A549 (cell line): Measurements from ENCODE around the gene EXOC4. TPM values are rescaled to one million over a fixed set of nuclear protein-coding genes. Genes with fewer than 3 reads are reported as not detected.

Experiments used
- ATAC-seq, 2 experiments: fragments of 200-7000 bp in 1 of 2; fragments of >200 bp in 1 of 2; cut with Nextera tagmentation in 1 of 2; cut with Tn5 transposase in 1 of 2; 3 replicates each; pipeline versions ENCODE4 v1.8.0 to v1.9.1; 2018 to 2020; ENCODE audit warnings: mild to moderate bottlenecking in 1 of 2, moderate library complexity in 1 of 2
- CTCF ChIA-PET: fragments of 300-600 bp; sonication (Branson Sonifier 250); formaldehyde crosslinking; extraction: SDS; loops from one replicate; lab custom pipeline; 2021; ENCODE audit warnings: antibody characterized with exemption, inconsistent platforms; lab: Yijun Ruan, JAX
- POLR2A ChIA-PET: fragments of 350-600 bp; formaldehyde crosslinking; extraction: SDS; loops from one replicate; lab custom pipeline; 2021; ENCODE audit warnings: antibody characterized with exemption, inconsistent platforms; lab: Yijun Ruan, JAX
- DNase-seq, 2 experiments: peaks; one replicate each; pipeline versions ENCODE4 v3.0.0 to v3.0.0-alpha.2; 2011 to 2016; ENCODE audit warnings: low read depth in 1 of 2, low spot score in 1 of 2
- FAIRE-seq: peaks from 2 replicates; lab custom pipeline; 2011; peaks lifted over from hg19 to GRCh38; lab: Jason Lieb, UNC
- H3K27ac ChIP-seq, 2 experiments: fragments of >200 bp; sonication (Bioruptor Twin); formaldehyde crosslinking; 3 replicates each; pipeline ENCODE4 v1.5.1; 2016 to 2017
- H3K4me1 ChIP-seq: fragments of >200 bp; sonication (Bioruptor Twin); formaldehyde crosslinking; 3 replicates; pipeline ENCODE4 v1.6.1; 2016
- H3K4me2 ChIP-seq: fragments of >200 bp; sonication (Bioruptor Twin); formaldehyde crosslinking; 3 replicates; pipeline ENCODE4 v1.6.1; 2016
- H3K4me3 ChIP-seq: fragments of >200 bp; sonication (Bioruptor Twin); formaldehyde crosslinking; 3 replicates; pipeline ENCODE4 v1.5.1; 2016
- H3K9me3 ChIP-seq: fragments of >200 bp; sonication (Bioruptor Twin); formaldehyde crosslinking; 3 replicates; pipeline ENCODE4 v1.6.1; 2016
- ATOH8 ChIP-seq: fragments of 250-450 bp; sonication (Bioruptor Pico); IDR thresholded peaks from 2 replicates; pipeline ENCODE4 v1.5.0; 2020; ENCODE audit warnings: low read depth, mild to moderate bottlenecking, moderate library complexity
- CBX2 ChIP-seq: fragments of 200-600 bp; sonication (generic); IDR thresholded peaks from 2 replicates; pipeline ENCODE4 v1.6.1; 2016; ENCODE audit warnings: low read depth, mild to moderate bottlenecking, borderline replicate concordance
- CHD2 ChIP-seq: fragments of 150-350 bp; IDR thresholded peaks from 2 replicates; pipeline ENCODE4 v1.6.1; 2014; ENCODE audit warnings: low read length; ENCODE audit not compliant: partially characterized antibody
- E2F6 ChIP-seq: IDR thresholded peaks from 2 replicates; pipeline ENCODE4 v1.6.1; 2012; ENCODE audit warnings: low read depth, borderline replicate concordance
- EHMT2 ChIP-seq: fragments of 200-600 bp; sonication (generic); IDR thresholded peaks from 2 replicates; pipeline ENCODE4 v1.6.1; 2016; ENCODE audit warnings: antibody characterized with exemption, low read depth, mild to moderate bottlenecking, moderate library complexity
- EP300 ChIP-seq, 2 experiments: fragments of >200 bp; sonication (Bioruptor Twin); formaldehyde crosslinking; IDR thresholded peaks; 2 replicates in 1 of 2; 3 replicates in 1 of 2; pipeline ENCODE4 v1.6.1; 2016 to 2017
- FOSL2 ChIP-seq, 2 experiments: fragments of 450-650 bp in 1 of 2; fragments of >200 bp in 1 of 2; sonication (Bioruptor Twin) in 1 of 2; formaldehyde crosslinking; IDR thresholded peaks; 2 replicates each; pipeline versions ENCODE4 v1.5.0 to v1.6.1; 2016 to 2020; ENCODE audit warnings: mild to moderate bottlenecking in 1 of 2, moderate library complexity in 1 of 2
- HOXB13 ChIP-seq: fragments of 250-450 bp; sonication (Bioruptor Pico); IDR thresholded peaks from 2 replicates; pipeline ENCODE4 v1.5.0; 2020; ENCODE audit warnings: low read depth, mild to moderate bottlenecking, moderate library complexity
- JUNB ChIP-seq: fragments of >200 bp; sonication (Bioruptor Twin); formaldehyde crosslinking; IDR thresholded peaks from 2 replicates; pipeline ENCODE4 v1.6.1; 2016
- KDM1A ChIP-seq: fragments of 200-600 bp; sonication (generic); IDR thresholded peaks from 2 replicates; pipeline ENCODE4 v1.6.1; 2016; ENCODE audit warnings: low read depth, mild to moderate bottlenecking
- MAFK ChIP-seq: fragments of 450-650 bp; IDR thresholded peaks from 2 replicates; pipeline ENCODE4 v1.6.1; 2014; ENCODE audit not compliant: partially characterized antibody
- MAZ ChIP-seq: fragments of 150-350 bp; IDR thresholded peaks from 2 replicates; pipeline ENCODE4 v1.6.1; 2014; ENCODE audit warnings: antibody characterized with exemption, low read depth, low read length, borderline replicate concordance
- MYC ChIP-seq: IDR thresholded peaks from 2 replicates; pipeline ENCODE4 v1.6.1; 2012; ENCODE audit warnings: mild to moderate bottlenecking, inconsistent platforms, low read length, improper control_type of control experiment, borderline replicate concordance
- NPAS2 ChIP-seq: fragments of 250-450 bp; sonication (Bioruptor Pico); IDR thresholded peaks from 2 replicates; pipeline ENCODE4 v1.8.0; 2022; ENCODE audit warnings: mild to moderate bottlenecking, moderate library complexity, borderline replicate concordance
- PBX3 ChIP-seq: IDR thresholded peaks from 2 replicates; pipeline ENCODE4 v1.6.1; 2012
- PHF8 ChIP-seq: fragments of 200-600 bp; sonication (generic); IDR thresholded peaks from 2 replicates; pipeline ENCODE4 v1.6.1; 2016; ENCODE audit warnings: low read depth, mild to moderate bottlenecking, antibody characterized with exemption, moderate library complexity, borderline replicate concordance
- RAD21 ChIP-seq, 2 experiments: fragments of >200 bp in 1 of 2; sonication (Bioruptor Twin) in 1 of 2; formaldehyde crosslinking in 1 of 2; IDR thresholded peaks in 1 of 2; conservative IDR thresholded peaks in 1 of 2; 2 replicates in 1 of 2; 3 replicates in 1 of 2; pipeline ENCODE4 v1.6.1; 2012 to 2018; ENCODE audit warnings: inconsistent platforms in 1 of 2
- RARB ChIP-seq: fragments of 250-450 bp; sonication (Bioruptor Pico); IDR thresholded peaks from 2 replicates; pipeline ENCODE4 v1.8.0; 2021; ENCODE audit warnings: mild to moderate bottlenecking, moderate library complexity
- RCOR1 ChIP-seq: fragments of 150-350 bp; IDR thresholded peaks from 2 replicates; pipeline ENCODE4 v1.6.1; 2014; ENCODE audit warnings: antibody characterized with exemption, low read length, low read depth
- WGBS: methylation state at CpG from one replicate; pipeline ENCODE4 v1.1.6; 2017; ENCODE audit errors: missing lambda C conversion rate; 5-methylcytosine and 5-hydroxymethylcytosine counted together
- polyA plus RNA-seq, 4 experiments: library from polyadenylated mRNA; depleted of rRNA in 3 of 4; stranded (reverse); fragments of >200 nt; fragmentation: RNase III in 1 of 4; extraction: RNeasy Plus Mini Kit Qiagen cat#74134 plus additional on column Dnase treatment in 1 of 4; gene quantifications; 2 replicates in 3 of 4; 3 replicates in 1 of 4; pipeline ENCODE4 v1.2.3, GENCODE V29; 2011 to 2017
- TF ChIP-seq, protein P1 (sequence below): fragments of >200 bp; sonication (Bioruptor Twin); formaldehyde crosslinking; IDR thresholded peaks from 3 replicates; pipeline ENCODE4 v1.5.1; 2016
- TF ChIP-seq, protein P2 (sequence below): fragments of 200-600 bp; sonication (generic); IDR thresholded peaks from 2 replicates; pipeline ENCODE4 v1.6.1; 2016; ENCODE audit warnings: antibody characterized with exemption, mild to moderate bottlenecking, moderate library complexity

The EXOC4 gene
- polyA plus RNA-seq, 2 of the 4 experiments (the other 2 are of a cell fraction): 33.4 to 73.1 TPM

DNA sequence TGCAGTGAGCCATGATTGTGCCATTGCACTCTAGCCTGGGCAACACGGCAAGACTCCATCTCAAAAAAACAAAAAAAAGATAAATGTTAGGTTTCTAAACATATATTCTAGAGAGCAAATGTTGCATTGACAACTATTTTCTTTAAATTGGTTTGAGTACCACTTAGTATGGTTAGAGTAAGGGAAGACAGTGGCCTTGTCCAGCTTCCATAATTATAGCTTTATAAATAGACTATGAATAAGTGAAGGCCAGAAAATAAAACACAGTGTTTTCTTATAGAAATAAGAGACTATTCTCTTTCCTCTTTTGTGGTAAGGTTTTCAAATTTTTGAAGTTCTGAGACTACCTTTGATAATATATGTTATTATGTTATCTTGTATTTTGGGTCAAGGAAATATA, 50.5 kb downstream of the EXOC4 start:
- WGBS: 96% methylated on average over 1 of the region's 1 CpG
- ChIA-PET POLR2A (no interaction called here), CTCF (no interaction called here)
- Histone ChIP-seq H3K9me3 (no peaks in the 10 kb centered on the region), H3K4me2 (no peak overlapping the region), H3K27ac (no peak overlapping the region), H3K4me3 (no peak overlapping the region), H3K4me1 (no peaks in the 10 kb centered on the region)
- DNase-seq (no peak), ATAC-seq (no peak), FAIRE-seq (no peak)
- no peak for TF ChIP-seq CBX2
- no peak for TF ChIP-seq JUNB
- TF ChIP-seq FOSL2 (IDR thresholded peaks at IDR 0.05): no peak
- TF ChIP-seq FOSL2 (CRISPR knock-in tag; IDR thresholded peaks at IDR 0.05): no peak
- no peak for TF ChIP-seq ATOH8 (CRISPR knock-in tag)
- TF ChIP-seq KDM1A: no peak
- no peak for TF ChIP-seq RAD21 (conservative IDR thresholded peaks at IDR 0.05 in 1 of 2, IDR thresholded peaks at IDR 0.05 in 1 of 2)
- TF ChIP-seq CHD2: no peak
- TF ChIP-seq NPAS2 (CRISPR knock-in tag): no peak
- no peak for TF ChIP-seq PBX3
- TF ChIP-seq MAFK: no peak
- no peak for TF ChIP-seq RCOR1
- TF ChIP-seq, protein P1, sequence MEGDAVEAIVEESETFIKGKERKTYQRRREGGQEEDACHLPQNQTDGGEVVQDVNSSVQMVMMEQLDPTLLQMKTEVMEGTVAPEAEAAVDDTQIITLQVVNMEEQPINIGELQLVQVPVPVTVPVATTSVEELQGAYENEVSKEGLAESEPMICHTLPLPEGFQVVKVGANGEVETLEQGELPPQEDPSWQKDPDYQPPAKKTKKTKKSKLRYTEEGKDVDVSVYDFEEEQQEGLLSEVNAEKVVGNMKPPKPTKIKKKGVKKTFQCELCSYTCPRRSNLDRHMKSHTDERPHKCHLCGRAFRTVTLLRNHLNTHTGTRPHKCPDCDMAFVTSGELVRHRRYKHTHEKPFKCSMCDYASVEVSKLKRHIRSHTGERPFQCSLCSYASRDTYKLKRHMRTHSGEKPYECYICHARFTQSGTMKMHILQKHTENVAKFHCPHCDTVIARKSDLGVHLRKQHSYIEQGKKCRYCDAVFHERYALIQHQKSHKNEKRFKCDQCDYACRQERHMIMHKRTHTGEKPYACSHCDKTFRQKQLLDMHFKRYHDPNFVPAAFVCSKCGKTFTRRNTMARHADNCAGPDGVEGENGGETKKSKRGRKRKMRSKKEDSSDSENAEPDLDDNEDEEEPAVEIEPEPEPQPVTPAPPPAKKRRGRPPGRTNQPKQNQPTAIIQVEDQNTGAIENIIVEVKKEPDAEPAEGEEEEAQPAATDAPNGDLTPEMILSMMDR: no peak
- no peak for TF ChIP-seq EP300 (IDR thresholded peaks at IDR 0.05)
- TF ChIP-seq MAZ: no peak
- no peak for TF ChIP-seq EHMT2
- TF ChIP-seq PHF8: no peak

DNA sequence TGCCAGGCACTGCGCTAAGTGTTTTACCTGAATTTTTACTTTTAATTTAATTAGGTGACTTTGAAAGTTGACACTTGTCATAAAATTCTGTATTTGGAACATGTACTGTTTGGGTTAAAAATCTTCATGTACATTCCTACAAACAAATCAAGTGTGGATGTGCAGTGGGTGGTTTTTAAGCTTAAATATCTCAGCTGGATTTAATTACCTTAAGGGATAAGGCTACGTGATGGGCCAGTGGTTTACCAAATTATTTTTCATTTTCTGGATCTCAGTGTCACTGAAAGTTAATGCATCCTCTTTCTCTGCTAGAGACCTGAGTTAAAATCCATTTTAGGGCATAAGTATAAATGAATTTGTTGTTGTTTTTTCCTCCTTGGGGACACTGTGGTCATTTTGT, 51.1 kb downstream of the EXOC4 start:
- Histone ChIP-seq H3K27ac (no peak overlapping the region), H3K4me1 (no peaks in the 10 kb centered on the region), H3K9me3 (no peaks in the 10 kb centered on the region), H3K4me3 (no peak overlapping the region), H3K4me2 (no peak overlapping the region)
- DNase-seq (no peak), ATAC-seq (no peak), FAIRE-seq (no peak)
- 89% methylated on average over 2 of the region's 2 CpGs for WGBS
- ChIA-PET CTCF (interaction anchor here (1.0 to 1.2 kb wide), 2 partner anchors 9 to 253 kb away, joined by 3 to 4 read pairs; no protein-coding TSS in a partner anchor), POLR2A (no interaction called here)
- TF ChIP-seq, protein P2, sequence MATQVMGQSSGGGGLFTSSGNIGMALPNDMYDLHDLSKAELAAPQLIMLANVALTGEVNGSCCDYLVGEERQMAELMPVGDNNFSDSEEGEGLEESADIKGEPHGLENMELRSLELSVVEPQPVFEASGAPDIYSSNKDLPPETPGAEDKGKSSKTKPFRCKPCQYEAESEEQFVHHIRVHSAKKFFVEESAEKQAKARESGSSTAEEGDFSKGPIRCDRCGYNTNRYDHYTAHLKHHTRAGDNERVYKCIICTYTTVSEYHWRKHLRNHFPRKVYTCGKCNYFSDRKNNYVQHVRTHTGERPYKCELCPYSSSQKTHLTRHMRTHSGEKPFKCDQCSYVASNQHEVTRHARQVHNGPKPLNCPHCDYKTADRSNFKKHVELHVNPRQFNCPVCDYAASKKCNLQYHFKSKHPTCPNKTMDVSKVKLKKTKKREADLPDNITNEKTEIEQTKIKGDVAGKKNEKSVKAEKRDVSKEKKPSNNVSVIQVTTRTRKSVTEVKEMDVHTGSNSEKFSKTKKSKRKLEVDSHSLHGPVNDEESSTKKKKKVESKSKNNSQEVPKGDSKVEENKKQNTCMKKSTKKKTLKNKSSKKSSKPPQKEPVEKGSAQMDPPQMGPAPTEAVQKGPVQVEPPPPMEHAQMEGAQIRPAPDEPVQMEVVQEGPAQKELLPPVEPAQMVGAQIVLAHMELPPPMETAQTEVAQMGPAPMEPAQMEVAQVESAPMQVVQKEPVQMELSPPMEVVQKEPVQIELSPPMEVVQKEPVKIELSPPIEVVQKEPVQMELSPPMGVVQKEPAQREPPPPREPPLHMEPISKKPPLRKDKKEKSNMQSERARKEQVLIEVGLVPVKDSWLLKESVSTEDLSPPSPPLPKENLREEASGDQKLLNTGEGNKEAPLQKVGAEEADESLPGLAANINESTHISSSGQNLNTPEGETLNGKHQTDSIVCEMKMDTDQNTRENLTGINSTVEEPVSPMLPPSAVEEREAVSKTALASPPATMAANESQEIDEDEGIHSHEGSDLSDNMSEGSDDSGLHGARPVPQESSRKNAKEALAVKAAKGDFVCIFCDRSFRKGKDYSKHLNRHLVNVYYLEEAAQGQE: no peak
- no peak for TF ChIP-seq MYC
- TF ChIP-seq RARB (CRISPR knock-in tag): no peak
- TF ChIP-seq CBX2: no peak
- no peak for TF ChIP-seq E2F6
- no peak for TF ChIP-seq MAZ
- no peak for TF ChIP-seq HOXB13 (CRISPR knock-in tag)
